HFFc6 (cell line): ENCODE measurements around the gene PALMD. TPM values are rescaled to one million over a fixed set of nuclear protein-coding genes. Genes with fewer than 3 reads are reported as not detected.

Experiments used
- DNase-seq: peaks from one replicate; pipeline ENCODE4 v3.0.0-alpha.2; 2018
- H3K27ac Mint-ChIP-seq: 2 replicates; pipeline ENCODE4 v1.8.0; 2020; ENCODE audit warnings: mild to moderate bottlenecking, mixed read lengths
- H3K27me3 Mint-ChIP-seq: 2 replicates; pipeline ENCODE4 v1.8.0; 2021; ENCODE audit warnings: mild to moderate bottlenecking, moderate library complexity, mixed read lengths; ENCODE audit not compliant: insufficient read depth
- H3K36me3 Mint-ChIP-seq: 2 replicates; pipeline ENCODE4 v1.8.0; 2021; ENCODE audit warnings: low read depth, mixed read lengths
- H3K4me1 Mint-ChIP-seq: 2 replicates; pipeline ENCODE4 v1.8.0; 2020; ENCODE audit warnings: low read depth, mixed read lengths
- H3K4me3 Mint-ChIP-seq: 2 replicates; pipeline ENCODE4 v1.8.0; 2020; ENCODE audit warnings: mild to moderate bottlenecking, moderate library complexity, mixed read lengths
- H3K9me3 Mint-ChIP-seq: 2 replicates; pipeline ENCODE4 v1.8.0; 2020; ENCODE audit warnings: mild to moderate bottlenecking, mixed read lengths
- CTCF ChIP-seq: fragments of 200-600 bp; sonication (generic); IDR thresholded peaks from 2 replicates; pipeline ENCODE4 v1.5.0; 2021; ENCODE audit warnings: antibody characterized with exemption, mild to moderate bottlenecking
- total RNA-seq, 6 experiments: library from RNA; stranded (reverse); fragmentation: NEBNext Ultra II Directional; extraction: Animal tissue kit (Norgen Biotek cat#: 25700); gene quantifications; 2 replicates in 1 of 6; 3 replicates in 5 of 6; pipeline ENCODE4 v1.2.3, GENCODE V29; 2021

The PALMD gene
- total RNA-seq, 6 experiments from 2014 or later, result not detected

- TF ChIP-seq CTCF, result no peak
- peaks cover 12% of the 10 kb centered on the region for H3K27me3 Mint-ChIP-seq
- peaks cover 5% of the 10 kb centered on the region; the same call in 1 of the 2 replicates for H3K4me1 Mint-ChIP-seq
- no peak overlapping the region for H3K27ac Mint-ChIP-seq
- DNase-seq, result no peak
- H3K9me3 Mint-ChIP-seq, result no peaks in the 10 kb centered on the region
- H3K4me3 Mint-ChIP-seq, result no peak overlapping the region
- no peaks in the 10 kb centered on the region for H3K36me3 Mint-ChIP-seq
These were observed 955 bp downstream of the PALMD start for GRCh38 chr1:99646868-99647267.

- Mint-ChIP-seq H3K36me3 (no peaks in the 10 kb centered on the region), H3K27ac (no peak overlapping the region), H3K27me3 (peaks cover 16% of the 10 kb centered on the region), H3K9me3 (no peaks in the 10 kb centered on the region), H3K4me3 (no peak overlapping the region), H3K4me1 (peaks cover 5% of the 10 kb centered on the region; the same call in 1 of the 2 replicates)
- no peak for TF ChIP-seq CTCF
- DNase-seq, result no peak
These were observed 1.6 kb downstream of the PALMD start for GRCh38 chr1:99647490-99647889.

GRCh38 chr1:99648107-99648506 is 2.2 kb downstream of the PALMD start:
- Mint-ChIP-seq H3K27ac (no peak overlapping the region), H3K27me3 (peaks cover 16% of the 10 kb centered on the region), H3K4me1 (peaks cover 10% of the 10 kb centered on the region), H3K36me3 (no peaks in the 10 kb centered on the region), H3K4me3 (no peak overlapping the region), H3K9me3 (no peaks in the 10 kb centered on the region)
- peak; percentile 46 for TF ChIP-seq CTCF
- no peak for DNase-seq

- peaks cover 14% of the 10 kb centered on the region for H3K27me3 Mint-ChIP-seq
- no peak for DNase-seq
- no peak overlapping the region for H3K27ac Mint-ChIP-seq
- H3K4me3 Mint-ChIP-seq, result no peak overlapping the region
- H3K36me3 Mint-ChIP-seq, result no peaks in the 10 kb centered on the region
- no peak for TF ChIP-seq CTCF
- H3K4me1 Mint-ChIP-seq, result peaks cover 11% of the 10 kb centered on the region
- H3K9me3 Mint-ChIP-seq, result no peaks in the 10 kb centered on the region
These were observed 4.1 kb downstream of the PALMD start for GRCh38 chr1:99650030-99650429.

- H3K9me3 Mint-ChIP-seq, result no peaks in the 10 kb centered on the region
- peaks cover 13% of the 10 kb centered on the region for H3K27me3 Mint-ChIP-seq
- DNase-seq, result no peak
- no peak overlapping the region for H3K4me3 Mint-ChIP-seq
- H3K4me1 Mint-ChIP-seq, result peaks cover 10% of the 10 kb centered on the region
- H3K36me3 Mint-ChIP-seq, result no peaks in the 10 kb centered on the region
- TF ChIP-seq CTCF, result no peak
- no peak overlapping the region for H3K27ac Mint-ChIP-seq
These were observed 5.0 kb downstream of the PALMD start for GRCh38 chr1:99650773-99651437.
